Liver (tissue), 9 donors: Measurements from ENCODE around the gene HTRA1. TPM values are rescaled to one million over a fixed set of nuclear protein-coding genes. Genes with fewer than 3 reads are reported as not detected.

Source experiments
- DNase-seq: peaks from one replicate; pipeline ENCODE4 v3.0.0-alpha.2; 2017; ENCODE audit warnings: low spot score
- H3K27ac ChIP-seq, 2 donors: one replicate each; pipeline ENCODE4 v1.7.0; 2013; ENCODE audit warnings: inconsistent platforms in 2 of 2, low read length in 2 of 2, control low read depth in 1 of 2, low read depth in 1 of 2, mild to moderate bottlenecking in 1 of 2
- H3K27me3 ChIP-seq, 4 donors: one replicate each; pipeline versions ENCODE4 v1.6.1 to v1.7.0; 2013; ENCODE audit warnings: low read length in 3 of 4, inconsistent platforms in 1 of 4, mild to moderate bottlenecking in 1 of 4, moderate library complexity in 1 of 4; ENCODE audit not compliant: control insufficient read depth in 4 of 4, insufficient read depth in 4 of 4
- H3K36me3 ChIP-seq, 4 donors: one replicate each; pipeline versions ENCODE4 v1.6.1 to v1.7.0; 2013; ENCODE audit warnings: low read length in 3 of 4, mild to moderate bottlenecking in 3 of 4, low read depth in 1 of 4, moderate library complexity in 1 of 4; ENCODE audit not compliant: control insufficient read depth in 4 of 4, insufficient read depth in 3 of 4
- H3K4me1 ChIP-seq, 4 donors: one replicate each; pipeline versions ENCODE4 v1.6.1 to v1.7.0; 2013; ENCODE audit warnings: low read length in 3 of 4, mild to moderate bottlenecking in 3 of 4, moderate library complexity in 1 of 4; ENCODE audit not compliant: control insufficient read depth in 4 of 4, insufficient read depth in 4 of 4
- H3K4me3 ChIP-seq, 3 donors: one replicate each; pipeline versions ENCODE4 v1.6.1 to v1.7.0; 2013; ENCODE audit warnings: low read length in 3 of 3, control low read depth in 1 of 3, low read depth in 1 of 3, mild to moderate bottlenecking in 1 of 3
- H3K9ac ChIP-seq, 2 donors: one replicate each; pipeline ENCODE4 v1.7.0; 2013; ENCODE audit warnings: low read length in 2 of 2, mild to moderate bottlenecking in 2 of 2, moderate library complexity in 2 of 2, control low read depth in 1 of 2, low read depth in 1 of 2
- H3K9me3 ChIP-seq, 4 donors: one replicate each; pipeline versions ENCODE4 v1.6.1 to v1.7.0; 2013; ENCODE audit warnings: low read length in 3 of 4; ENCODE audit not compliant: control insufficient read depth in 4 of 4
- ATF3 ChIP-seq: IDR thresholded peaks from 2 replicates; pipeline ENCODE4 v1.6.1; 2016; ENCODE audit warnings: antibody characterized with exemption
- CTCF ChIP-seq: fragments of 150-350 bp; IDR thresholded peaks from 2 replicates; pipeline ENCODE4 v1.5.1; 2017; ENCODE audit warnings: improper control_type of control experiment, low read depth, low read length; ENCODE audit not compliant: missing input control
- FOXA2 ChIP-seq: IDR thresholded peaks from 2 replicates; pipeline ENCODE4 v1.6.1; 2016; ENCODE audit warnings: antibody characterized with exemption
- GABPA ChIP-seq, 2 donors: IDR thresholded peaks in 1 of 2; conservative IDR thresholded peaks in 1 of 2; 2 replicates each; pipeline ENCODE4 v1.6.1; 2016; ENCODE audit warnings: antibody characterized with exemption in 2 of 2, mild to moderate bottlenecking in 1 of 2, moderate library complexity in 1 of 2
- HNF4A ChIP-seq, 2 donors: conservative IDR thresholded peaks; 2 replicates each; pipeline ENCODE4 v1.6.1; 2016; ENCODE audit warnings: antibody characterized with exemption in 2 of 2, mild to moderate bottlenecking in 2 of 2
- HNF4G ChIP-seq: IDR thresholded peaks from 2 replicates; pipeline ENCODE4 v1.6.1; 2016; ENCODE audit warnings: antibody characterized with exemption
- JUND ChIP-seq, 2 donors: IDR thresholded peaks; 2 replicates each; pipeline ENCODE4 v1.6.1; 2016; ENCODE audit warnings: antibody characterized with exemption in 2 of 2
- MAX ChIP-seq: IDR thresholded peaks from 2 replicates; pipeline ENCODE4 v1.6.1; 2016; ENCODE audit warnings: antibody characterized with exemption
- RAD21 ChIP-seq, 2 donors: IDR thresholded peaks; 2 replicates each; pipeline ENCODE4 v1.6.1; 2016; ENCODE audit warnings: antibody characterized with exemption in 2 of 2, mild to moderate bottlenecking in 2 of 2
- RXRA ChIP-seq, 2 donors: IDR thresholded peaks; 2 replicates each; pipeline ENCODE4 v1.6.1; 2017 to 2018; ENCODE audit warnings: antibody characterized with exemption in 2 of 2, mild to moderate bottlenecking in 1 of 2
- SP1 ChIP-seq: IDR thresholded peaks from 2 replicates; pipeline ENCODE4 v1.6.1; 2018; ENCODE audit warnings: antibody characterized with exemption, mild to moderate bottlenecking
- TAF1 ChIP-seq: conservative IDR thresholded peaks from 2 replicates; pipeline ENCODE4 v1.6.1; 2016; ENCODE audit warnings: antibody characterized with exemption, mild to moderate bottlenecking
- YY1 ChIP-seq: IDR thresholded peaks from 2 replicates; pipeline ENCODE4 v1.6.1; 2016; ENCODE audit warnings: antibody characterized with exemption, mild to moderate bottlenecking
- WGBS: extraction: QIAGEN DNeasy Blood & Tissue Kit; methylation state at CpG from one replicate; pipeline ENCODE4 v1.1.7; 2013; 5-methylcytosine and 5-hydroxymethylcytosine counted together
- polyA plus RNA-seq, 2 donors: library from polyadenylated mRNA; stranded (reverse) in 1 of 2; unstranded in 1 of 2; fragments of 200-250 nt in 1 of 2; fragments of >200 nt in 1 of 2; fragmentation: Nextera tagmentation in 1 of 2; extraction: Ambion mirVana in 1 of 2; gene quantifications; one replicate each; pipeline versions ENCODE4 v1.2.1 to v1.2.3, GENCODE V29; 2013 to 2015
- total RNA-seq, 2 donors: library from RNA; depleted of rRNA; stranded (reverse); fragments of >200 nt; gene quantifications; one replicate each; pipeline ENCODE4 v1.2.3, GENCODE V29; 2014
- TF ChIP-seq, protein P1 (sequence below): IDR thresholded peaks from 2 replicates; pipeline ENCODE4 v1.6.1; 2016; ENCODE audit warnings: antibody characterized with exemption
- donor health status: healthy.
- donor health status: healthy.
- donor health status: healthy.
- donor health status: healthy.
- donor health status: healthy.

HTRA1 gene
- total and polyA plus RNA-seq, 4 donors: 4.3 to 289 (median 72.1) TPM

GRCh38 chr10:122468926-122469781, 7.8 kb downstream of the HTRA1 start:
- H3K27me3 ChIP-seq: no peaks in the 10 kb centered on the region
- no peak overlapping the region for H3K4me3 ChIP-seq
- peaks cover 0 to 4% (median 2%) of the 10 kb centered on the region in 4 donors for H3K4me1 ChIP-seq
- no peak overlapping the region for H3K27ac ChIP-seq
- H3K9me3 ChIP-seq: no peaks in the 10 kb centered on the region
- 83% methylated on average over 11 of the region's 11 CpGs for WGBS
- DNase-seq: no peak
- H3K36me3 ChIP-seq: peaks cover 0 to 2% (median 0%) of the 10 kb centered on the region in 4 donors
- H3K9ac ChIP-seq: no peak overlapping the region
- TF ChIP-seq HNF4G (no peak), JUND (IDR thresholded peaks at IDR 0.05) (peak in 1 of 2 donors; percentile 87), YY1 (peak; percentile 20), GABPA (IDR thresholded peaks at IDR 0.05 in 1 of 2, conservative IDR thresholded peaks at IDR 0.05 in 1 of 2) (no peak), HNF4A (conservative IDR thresholded peaks at IDR 0.05) (no peak), RAD21 (IDR thresholded peaks at IDR 0.05) (no peak)

DNA sequence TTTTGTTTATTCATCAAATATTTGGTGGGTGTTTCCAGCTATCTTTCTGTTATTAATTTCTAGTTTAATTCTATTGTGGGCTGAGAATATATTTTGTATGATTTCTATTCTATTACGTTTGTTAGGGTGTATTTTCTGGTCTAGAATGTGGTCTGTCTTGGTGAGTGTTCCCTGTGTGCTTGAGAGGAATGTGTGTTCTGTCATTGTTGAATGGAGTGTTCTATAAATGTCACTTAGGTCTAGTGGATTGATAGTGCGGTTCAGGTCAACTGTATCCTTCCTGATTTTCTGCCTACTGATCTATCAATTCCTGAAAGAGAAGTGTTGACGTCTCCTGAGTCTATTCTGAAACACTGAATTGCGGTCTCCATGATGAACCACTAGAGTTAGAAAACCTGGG, 8.5 kb downstream of the HTRA1 start:
- Histone ChIP-seq H3K27ac (no peak overlapping the region), H3K4me1 (peaks cover 0 to 2% (median 1%) of the 10 kb centered on the region in 4 donors), H3K9ac (no peak overlapping the region), H3K9me3 (no peaks in the 10 kb centered on the region), H3K27me3 (no peaks in the 10 kb centered on the region), H3K36me3 (peaks cover 0 to 2% (median 0%) of the 10 kb centered on the region in 4 donors), H3K4me3 (no peak overlapping the region)
- TF ChIP-seq, protein P1, sequence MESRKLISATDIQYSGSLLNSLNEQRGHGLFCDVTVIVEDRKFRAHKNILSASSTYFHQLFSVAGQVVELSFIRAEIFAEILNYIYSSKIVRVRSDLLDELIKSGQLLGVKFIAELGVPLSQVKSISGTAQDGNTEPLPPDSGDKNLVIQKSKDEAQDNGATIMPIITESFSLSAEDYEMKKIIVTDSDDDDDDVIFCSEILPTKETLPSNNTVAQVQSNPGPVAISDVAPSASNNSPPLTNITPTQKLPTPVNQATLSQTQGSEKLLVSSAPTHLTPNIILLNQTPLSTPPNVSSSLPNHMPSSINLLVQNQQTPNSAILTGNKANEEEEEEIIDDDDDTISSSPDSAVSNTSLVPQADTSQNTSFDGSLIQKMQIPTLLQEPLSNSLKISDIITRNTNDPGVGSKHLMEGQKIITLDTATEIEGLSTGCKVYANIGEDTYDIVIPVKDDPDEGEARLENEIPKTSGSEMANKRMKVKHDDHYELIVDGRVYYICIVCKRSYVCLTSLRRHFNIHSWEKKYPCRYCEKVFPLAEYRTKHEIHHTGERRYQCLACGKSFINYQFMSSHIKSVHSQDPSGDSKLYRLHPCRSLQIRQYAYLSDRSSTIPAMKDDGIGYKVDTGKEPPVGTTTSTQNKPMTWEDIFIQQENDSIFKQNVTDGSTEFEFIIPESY: no peak
- no peak for TF ChIP-seq YY1
- no peak for TF ChIP-seq MAX
- TF ChIP-seq TAF1: no peak
- no peak for DNase-seq
- WGBS: 94% methylated on average over 4 of the region's 4 CpGs

- no peaks in the 10 kb centered on the region for H3K9me3 ChIP-seq
- WGBS: 97% methylated on average over 4 of the region's 4 CpGs
Observed at GRCh38 chr10:122471531-122472177, 10.3 kb downstream of the HTRA1 start.

More at GRCh38 chr10:122471531-122472177, 10.3 kb downstream of the HTRA1 start:
- H3K36me3 ChIP-seq: no peaks in the 10 kb centered on the region
- H3K9ac ChIP-seq: no peak overlapping the region
- H3K4me1 ChIP-seq: peaks cover 0 to 5% (median 3%) of the 10 kb centered on the region in 4 donors
- H3K27ac ChIP-seq: no peak overlapping the region
- no peak for DNase-seq
- H3K4me3 ChIP-seq: no peak overlapping the region
- no peaks in the 10 kb centered on the region for H3K27me3 ChIP-seq
- TF ChIP-seq CTCF: no peak
- no peak for TF ChIP-seq ATF3
- no peak for TF ChIP-seq RXRA (IDR thresholded peaks at IDR 0.05)
- no peak for TF ChIP-seq FOXA2
- no peak for TF ChIP-seq SP1
- no peak for TF ChIP-seq HNF4A (conservative IDR thresholded peaks at IDR 0.05)
- TF ChIP-seq GABPA (IDR thresholded peaks at IDR 0.05 in 1 of 2, conservative IDR thresholded peaks at IDR 0.05 in 1 of 2): no peak
